HG03520 (cell line): ENCODE measurements around the gene NCF4.

Experiments
- ATAC-seq: cut with Tn5 transposase; IDR thresholded peaks from one replicate; pipeline ENCODE4 v1.9.1; 2021; ENCODE audit warnings: mild to moderate bottlenecking, moderate library complexity; ENCODE audit not compliant: unreplicated experiment

Gene NCF4

DNA sequence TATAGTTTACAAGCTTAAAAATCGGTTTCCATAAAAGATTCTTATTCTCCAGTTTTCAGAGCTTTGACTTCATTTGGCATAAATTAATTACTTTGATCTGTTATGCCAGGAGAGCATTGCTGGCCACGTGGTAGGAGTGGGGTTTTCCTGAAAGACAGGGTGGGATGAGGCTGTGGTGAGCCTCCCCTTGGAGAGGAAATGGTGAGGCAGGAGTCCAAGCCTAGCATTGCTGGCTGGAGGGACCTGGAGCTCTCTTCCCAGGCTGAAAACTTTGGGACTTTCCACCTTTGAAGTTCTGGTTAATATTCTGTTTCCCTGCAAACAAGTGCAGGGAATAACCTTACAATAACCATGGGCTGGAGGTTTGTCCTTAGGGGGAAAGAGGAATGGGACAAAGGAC, 31.5 kb downstream of the NCF4 start:
- ATAC-seq: no peak

DNA sequence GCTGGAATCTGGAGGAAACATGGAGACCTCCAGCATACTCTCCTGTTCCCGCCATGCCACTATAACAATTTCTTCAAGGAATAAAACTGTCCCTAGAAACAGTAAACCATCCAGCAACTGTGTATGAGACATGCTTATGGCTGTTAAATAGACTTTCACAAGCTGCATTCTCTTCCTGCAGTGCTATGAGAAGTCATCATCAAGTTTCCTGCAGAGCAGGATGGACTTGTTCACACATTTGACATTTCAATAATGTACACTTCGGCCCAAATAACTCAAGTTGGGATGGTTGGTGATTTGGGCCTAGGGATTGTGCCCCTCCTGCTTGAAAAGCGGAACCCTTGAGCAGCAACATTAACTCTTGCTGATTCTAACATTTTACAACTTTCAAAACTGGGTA, 32.5 kb downstream of the NCF4 start:
- no peak for ATAC-seq

DNA sequence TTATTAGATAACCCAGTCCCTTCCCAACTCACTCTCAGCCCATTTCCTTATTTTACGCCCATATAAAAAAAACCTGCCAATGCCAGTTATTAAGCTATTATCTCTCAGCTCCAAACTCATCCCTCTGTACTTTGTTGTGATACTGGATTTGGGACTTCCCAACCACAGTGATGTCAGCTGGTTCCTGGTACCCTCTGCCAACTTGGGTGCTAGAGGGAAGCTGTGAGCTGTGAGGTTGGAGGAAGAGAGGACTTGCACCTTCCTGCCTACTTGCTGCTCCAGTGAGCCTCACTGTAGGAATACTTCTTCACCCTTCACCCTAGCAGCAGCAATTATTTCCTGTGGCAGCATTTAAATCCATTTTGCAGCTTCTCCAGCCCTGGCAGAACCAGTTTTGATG, 33.5 kb downstream of the NCF4 start:
- no peak for ATAC-seq

GRCh38 chr22:36897611-36898010, 36.8 kb downstream of the NCF4 start:
- no peak for ATAC-seq

DNA sequence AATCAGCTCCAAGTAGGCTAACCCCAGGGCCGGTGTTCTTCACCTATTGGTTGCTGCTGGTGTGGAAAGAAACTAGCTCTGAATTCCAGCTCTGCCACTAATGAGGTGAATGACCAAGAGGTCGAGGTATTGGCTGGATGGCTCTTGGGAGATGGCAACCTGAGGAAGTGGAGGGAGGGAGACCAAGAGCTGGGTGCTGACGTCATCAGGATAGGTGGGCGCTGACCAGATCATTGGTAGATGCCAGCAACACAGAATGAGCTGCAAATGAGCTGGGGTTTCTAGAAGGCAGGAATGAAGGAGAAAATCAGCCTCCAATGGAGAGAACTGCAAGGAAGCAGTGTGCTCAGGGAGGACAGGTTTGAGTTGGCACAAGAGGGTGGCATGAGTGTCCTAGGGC, 37.9 kb downstream of the NCF4 start:
- ATAC-seq: no peak

DNA sequence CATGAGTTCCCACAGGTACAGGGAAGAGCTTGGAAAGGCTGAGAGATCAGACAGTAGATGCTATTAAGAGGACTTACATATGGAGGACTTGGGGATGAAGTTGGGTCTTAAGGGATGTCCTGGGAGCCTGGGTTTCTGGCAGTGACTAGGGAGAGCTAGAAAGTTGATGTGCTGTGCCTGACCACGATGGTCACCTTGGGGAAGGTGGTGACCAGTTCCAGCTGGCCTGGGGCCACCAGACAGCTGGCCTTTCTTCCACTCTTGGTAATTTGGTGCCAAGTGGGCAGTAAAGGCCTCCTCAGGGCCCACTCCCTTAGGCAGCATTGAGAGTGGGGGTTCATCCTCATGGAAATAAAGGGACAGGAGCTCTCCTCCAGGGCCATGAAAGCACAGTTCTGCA, 38.7 kb downstream of the NCF4 start:
- ATAC-seq: no peak

DNA sequence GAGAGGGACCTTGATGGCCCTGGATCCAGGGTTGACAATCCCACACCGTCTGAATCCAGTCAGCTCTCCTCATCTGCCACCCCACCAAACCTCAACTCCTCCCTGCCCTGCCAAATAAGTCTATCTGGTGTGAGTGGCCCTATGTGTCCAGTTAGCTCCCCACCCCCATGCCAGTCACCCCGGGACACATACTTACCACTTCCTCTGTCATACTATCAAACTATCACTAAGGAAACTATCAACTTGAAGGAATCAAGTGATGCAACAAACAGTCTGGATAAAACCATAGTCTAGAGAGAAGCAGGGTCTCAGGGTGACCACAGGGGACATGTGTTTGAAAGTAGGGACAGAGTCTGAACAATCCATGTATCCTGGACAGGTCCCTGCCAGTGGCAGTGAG, 39.4 kb downstream of the NCF4 start:
- no peak for ATAC-seq

GRCh38 chr22:36900880-36901279, 40.1 kb downstream of the NCF4 start:
- ATAC-seq: no peak

DNA sequence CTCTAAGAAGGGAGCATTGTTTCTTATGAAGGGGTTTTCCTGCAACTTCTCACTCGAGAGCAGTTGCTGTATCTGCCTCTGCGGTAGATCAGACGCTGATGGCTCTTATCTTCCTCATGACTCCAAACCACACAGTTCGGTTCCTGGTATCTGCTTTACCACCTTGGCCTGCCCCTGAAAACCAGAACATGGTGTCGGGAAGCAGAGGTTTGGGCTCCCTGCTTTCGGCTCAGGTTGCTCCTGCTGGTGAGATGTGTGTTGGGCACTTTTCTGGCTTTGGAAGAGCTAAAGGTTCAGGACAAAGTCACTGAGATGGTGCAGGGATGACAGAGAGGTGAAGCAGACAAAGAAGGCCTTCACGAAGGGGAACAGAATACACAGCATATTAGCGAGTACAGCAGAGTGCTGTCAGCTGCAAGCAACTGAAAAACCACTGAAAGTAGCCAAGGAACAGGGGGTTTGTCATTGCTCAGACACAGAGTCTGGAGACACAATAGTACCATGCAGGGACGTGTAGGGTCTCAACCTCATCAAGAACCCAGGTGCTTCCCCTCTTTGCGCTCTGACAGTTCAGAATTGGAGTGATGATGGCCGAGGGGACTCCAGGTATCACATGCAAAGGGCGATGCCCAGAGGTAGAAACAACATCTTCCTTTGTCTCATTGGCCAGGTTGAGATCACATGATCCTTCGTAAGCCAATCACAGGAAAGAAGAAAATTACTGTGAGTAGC, 40.8 kb downstream of the NCF4 start:
- no peak for ATAC-seq

GRCh38 chr22:36902143-36902926, 41.5 kb downstream of the NCF4 start:
- no peak for ATAC-seq

DNA sequence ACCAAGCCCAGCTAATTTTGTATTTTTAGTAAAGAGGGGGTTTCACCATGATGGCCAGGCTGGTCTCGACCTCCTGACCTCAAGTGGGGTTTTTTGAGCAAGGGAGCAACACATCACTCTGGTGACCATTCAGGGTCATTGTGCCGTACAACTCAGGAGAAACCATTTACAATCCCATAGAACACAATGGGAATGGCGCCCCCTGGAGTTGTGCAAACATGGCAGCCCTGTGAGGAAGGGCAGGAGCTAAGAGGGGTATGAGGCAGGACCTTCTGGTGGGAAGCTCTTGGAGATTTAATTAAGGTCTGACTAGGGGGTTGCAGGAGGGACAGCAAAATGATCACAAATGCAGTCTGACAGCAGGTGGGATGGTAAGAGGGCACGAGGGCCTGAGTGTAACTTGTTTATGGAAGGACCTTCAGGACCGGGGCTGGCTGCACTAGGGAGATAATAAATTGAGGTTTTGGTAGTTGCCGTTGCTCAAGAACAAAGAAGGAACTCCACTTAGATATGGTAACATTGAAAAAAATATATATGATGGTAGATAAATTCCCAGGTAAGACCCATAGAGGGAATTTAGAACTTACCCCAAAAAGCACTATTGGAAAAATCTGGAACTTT, 43.6 kb downstream of the NCF4 start:
- ATAC-seq: no peak

DNA sequence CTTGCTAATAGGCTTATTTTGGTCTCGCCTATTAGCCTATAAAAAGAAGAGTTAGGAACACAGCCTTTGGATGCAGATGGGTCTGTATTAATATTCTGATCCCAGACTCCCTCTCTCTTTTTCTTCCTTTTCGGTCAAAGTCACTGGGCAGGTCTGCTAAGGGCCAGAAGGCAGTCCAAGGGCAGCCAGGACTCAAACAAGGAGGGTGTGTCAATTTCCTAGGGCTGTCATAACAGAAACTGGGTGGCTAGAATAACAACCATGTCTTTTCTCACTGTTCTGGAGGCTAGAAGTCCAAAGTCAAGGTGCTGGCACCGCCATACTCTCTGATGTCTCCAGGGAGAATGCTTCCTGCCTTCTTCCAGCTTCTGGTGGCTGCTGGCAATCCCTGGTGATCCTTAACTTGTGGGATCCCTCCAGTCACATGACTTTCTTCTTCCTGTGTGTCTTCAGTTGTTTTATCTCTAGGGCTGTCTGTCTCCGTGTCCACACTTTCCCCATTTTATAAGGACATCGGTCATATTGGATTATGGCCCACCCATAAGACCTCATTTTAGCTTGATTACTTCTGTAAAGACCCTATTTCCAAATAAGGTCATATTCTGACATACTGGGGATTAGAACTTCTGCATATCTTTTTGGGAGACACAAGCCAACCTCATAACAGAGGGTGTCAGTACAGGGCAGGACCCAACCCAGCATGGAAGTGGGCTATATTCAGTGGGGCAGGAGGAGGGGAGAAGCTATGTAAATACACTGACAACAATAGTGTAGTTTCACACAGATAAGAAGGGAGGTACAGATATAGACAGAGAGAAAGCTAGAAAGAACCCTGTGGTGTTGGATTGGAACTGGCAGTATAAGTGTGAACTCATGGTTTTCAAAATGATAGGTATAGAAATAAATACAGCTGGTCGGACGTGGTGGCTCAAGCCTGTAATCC, 46.7 kb downstream of the NCF4 start:
- ATAC-seq: no peak

DNA sequence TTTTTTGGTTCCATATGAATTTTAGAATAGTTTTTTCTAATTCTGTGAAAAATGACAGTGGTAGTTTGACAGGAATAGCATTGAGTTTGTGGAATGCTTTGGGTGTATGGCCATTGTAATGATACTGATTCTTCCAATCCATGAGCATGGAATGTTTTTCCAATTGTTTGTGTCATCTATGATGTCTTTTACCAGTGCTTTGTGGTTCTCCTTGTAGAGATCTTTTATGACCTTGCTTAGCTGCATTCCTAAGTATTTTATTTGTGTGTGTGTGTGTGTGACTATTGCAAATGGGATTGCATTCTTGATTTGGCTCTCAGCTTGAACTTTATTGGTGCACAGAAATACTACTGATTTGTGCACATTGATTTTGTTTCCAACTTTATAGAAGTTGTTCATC, 49.7 kb downstream of the NCF4 start:
- ATAC-seq: no peak

DNA sequence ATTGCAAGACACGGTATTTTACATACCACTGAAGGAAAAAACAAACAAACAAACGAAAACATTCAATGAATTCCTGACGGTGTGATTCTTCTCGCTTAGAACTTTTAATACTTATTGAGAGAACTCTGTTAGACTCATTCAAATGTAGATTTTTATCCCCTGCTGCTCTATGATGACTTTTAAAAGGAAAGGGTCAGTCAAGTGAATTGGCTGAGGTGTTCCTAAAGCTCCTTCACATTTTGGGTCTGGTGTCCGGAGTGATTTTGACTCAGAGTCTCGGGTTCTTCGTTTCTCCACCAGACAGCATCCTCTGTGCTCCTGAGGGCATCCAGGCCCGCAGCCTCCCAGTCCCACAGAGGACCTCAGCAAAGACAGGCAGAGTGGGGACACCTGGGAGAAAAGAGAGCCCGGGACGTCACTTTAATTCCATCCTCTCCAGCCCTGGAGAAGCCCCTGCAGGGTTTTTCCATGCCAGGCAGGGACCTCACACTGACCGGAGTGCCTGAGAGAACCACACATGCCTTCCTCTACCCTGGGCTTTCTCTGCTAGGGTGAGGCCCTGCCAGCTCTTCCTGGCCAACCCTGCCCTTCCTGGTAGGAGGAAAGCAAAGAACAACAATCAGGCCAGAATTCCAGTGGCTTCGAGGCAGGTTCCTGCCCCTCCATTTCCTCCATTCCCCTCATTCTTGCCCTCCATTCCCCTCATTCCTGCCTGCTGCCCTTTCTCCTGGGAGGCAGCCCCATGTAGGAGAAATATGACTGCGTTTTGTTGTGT, 51.3 kb downstream of the NCF4 start:
- ATAC-seq: no peak

DNA sequence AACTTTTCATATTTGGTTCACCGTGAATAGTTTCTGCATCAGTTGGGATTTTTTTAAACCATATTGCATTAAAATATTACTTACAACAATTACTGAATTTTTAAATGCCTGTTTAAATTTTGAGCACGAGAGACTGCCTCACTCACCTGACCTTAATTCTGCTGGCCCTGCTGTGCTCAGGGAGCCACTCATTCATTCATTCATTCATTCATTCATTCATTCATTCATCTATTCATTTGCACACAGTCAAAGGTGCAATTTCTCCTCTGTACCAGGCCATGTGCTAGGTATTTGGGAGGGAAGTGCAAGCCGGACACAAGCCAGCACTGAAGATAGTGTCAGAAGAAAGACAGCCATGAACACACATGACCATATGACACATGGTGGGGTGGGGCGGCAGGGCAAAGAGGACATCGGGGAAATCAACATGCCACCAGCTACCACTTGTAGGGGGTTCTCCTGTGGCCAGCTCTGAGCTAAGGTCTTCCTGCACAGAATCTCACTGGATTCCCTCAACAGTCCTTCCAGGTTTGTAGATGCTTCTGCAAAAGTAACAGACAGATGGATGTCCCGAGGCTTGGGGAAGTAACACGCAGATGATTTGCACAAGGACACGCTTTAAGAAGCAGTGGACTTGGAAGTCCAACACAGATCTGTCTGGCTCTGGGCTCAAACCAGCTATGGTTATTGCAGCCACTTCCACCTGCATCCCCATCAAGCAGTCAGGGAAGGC, 52.1 kb downstream of the NCF4 start:
- no peak for ATAC-seq

DNA sequence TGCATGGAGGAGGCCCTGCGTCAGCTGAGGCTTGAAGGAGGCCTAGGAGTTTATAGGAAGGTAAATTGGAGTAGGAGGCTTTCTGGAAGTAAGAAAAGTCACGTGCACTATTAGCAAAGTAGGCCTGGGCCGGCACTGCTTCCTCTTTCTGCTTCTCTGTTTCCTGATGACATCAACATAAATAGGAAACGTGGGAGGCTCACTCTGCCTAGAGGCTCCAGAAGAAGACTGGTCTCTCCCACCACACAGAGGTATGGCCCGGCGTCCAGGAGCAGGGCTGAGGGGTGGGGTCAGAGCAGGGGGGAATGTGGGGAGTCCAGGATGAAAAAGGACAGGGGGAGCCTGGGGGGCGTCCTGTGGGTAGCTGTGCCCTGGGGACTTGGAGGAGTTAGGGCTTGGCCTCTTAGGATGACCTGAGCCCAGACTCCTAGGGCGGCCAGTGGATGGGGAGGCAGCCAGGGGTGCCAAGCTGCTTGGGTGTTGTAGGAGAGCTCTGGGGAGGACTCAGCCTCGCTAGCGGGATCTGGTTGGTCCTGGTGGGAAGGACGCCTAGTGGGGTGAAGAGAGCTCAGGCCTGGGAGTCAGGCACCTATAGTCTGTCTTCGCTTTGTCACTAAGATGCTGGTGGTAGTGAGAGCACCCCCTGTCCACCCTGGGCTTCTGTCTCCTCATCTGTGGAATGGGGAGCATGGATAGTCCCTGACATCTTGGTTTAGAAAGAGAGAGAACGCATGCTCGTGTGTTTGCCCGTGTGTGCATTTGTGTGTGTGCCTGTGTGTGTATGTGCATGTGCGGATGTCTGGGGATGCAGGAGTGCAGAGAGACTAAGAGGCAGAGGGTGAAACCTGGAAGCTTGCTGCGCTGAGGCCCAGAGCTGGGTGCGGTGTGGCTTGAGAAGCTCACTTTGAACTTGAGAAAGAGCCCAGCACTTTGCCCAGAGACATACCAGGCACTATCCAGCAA, 52.9 kb downstream of the NCF4 start, which contains the start of gene CSF2RB:
TSS of gene CSF2RB (plus strand) at position 202 of the 963 bp plus-strand sequence. CDS start 8,580 bp downstream, outside the sequence.
- no peak for ATAC-seq

- no peak for ATAC-seq
These were observed 53.6 kb downstream of the NCF4 start for GRCh38 chr22:36914390-36914752.

DNA sequence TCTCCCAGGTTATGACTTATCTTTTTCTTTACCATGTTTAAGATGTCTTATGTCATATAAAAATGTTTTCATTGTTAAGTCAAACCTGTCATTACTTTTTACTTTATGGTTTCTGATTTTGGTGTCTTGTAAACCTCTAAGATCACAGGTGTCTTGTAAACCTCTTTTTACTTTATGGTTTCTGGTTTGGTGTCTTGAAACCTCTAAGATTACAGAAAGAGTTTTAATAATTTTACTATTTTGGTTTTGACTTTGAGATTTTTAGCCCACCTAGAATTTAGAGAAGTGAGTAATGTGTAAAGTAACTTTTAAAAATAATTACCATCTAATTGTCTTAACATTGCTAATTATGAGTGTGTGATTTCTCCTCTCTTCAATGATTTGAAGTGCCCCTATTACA, 55.2 kb downstream of the NCF4 start:
- ATAC-seq: no peak
